GM18508 (cell line): ENCODE data around the gene RALA.

Experiments used
- ATAC-seq: cut with Tn5 transposase; IDR thresholded peaks from one replicate; pipeline ENCODE4 v1.9.1; 2021; ENCODE audit warnings: moderate number of reproducible peaks; ENCODE audit not compliant: insufficient read depth, unreplicated experiment

RALA gene, protein sequence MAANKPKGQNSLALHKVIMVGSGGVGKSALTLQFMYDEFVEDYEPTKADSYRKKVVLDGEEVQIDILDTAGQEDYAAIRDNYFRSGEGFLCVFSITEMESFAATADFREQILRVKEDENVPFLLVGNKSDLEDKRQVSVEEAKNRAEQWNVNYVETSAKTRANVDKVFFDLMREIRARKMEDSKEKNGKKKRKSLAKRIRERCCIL

GRCh38 chr7:39623047-39623731 is at the start of gene RALA:
Gene RALA, plus strand, starts transcription at chr7:39623572. Its CDS starts 63,096 bp downstream, at chr7:39686668.
- ATAC-seq = peak; percentile 71

GRCh38 chr7:39574673-39575349 is 48.6 kb upstream of the RALA start:
- no peak for ATAC-seq

GRCh38 chr7:39577229-39577874 is 46.0 kb upstream of the RALA start:
- ATAC-seq = no peak

DNA sequence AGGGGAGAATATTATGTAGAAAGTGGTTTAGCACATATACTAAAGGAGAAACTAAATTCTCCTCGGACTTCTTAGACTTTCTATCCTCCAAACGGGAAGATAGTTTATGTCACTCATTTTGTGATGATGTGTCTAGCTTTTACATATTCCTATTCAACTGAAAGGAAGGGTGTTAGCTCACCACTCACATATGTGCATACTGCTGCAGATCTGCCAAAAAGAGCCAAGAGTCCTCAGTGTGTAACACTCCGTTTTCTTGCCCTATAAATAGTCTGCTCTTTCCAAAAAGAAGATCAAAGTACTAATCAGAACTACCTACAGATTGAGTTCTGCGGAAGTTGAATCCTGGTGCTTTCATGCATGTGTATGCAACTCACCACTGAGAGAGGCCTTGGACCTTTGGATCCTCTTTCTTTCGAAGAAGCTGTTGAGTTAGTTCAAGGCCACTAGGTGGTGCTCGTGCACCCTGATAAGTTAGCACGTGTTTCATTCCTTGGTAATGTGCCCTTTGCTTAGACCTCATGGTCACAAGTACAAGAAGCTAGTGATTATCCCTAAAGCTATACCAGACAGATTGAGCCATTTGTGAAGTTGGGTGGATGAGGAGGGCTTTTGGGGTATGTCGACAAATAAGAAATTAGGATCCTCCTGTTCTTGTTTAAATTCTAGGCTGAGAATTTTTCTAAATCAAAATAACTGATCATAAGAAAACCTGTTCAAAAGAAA is 43.1 kb upstream of the RALA start:
- ATAC-seq = peak; percentile 82

- no peak for ATAC-seq
Measured at GRCh38 chr7:39582536-39582935, 40.8 kb upstream of the RALA start.

- ATAC-seq = no peak
Measured at GRCh38 chr7:39583539-39583938, 39.8 kb upstream of the RALA start.

- no peak for ATAC-seq
Measured at GRCh38 chr7:39587393-39587792, 36.0 kb upstream of the RALA start.

DNA sequence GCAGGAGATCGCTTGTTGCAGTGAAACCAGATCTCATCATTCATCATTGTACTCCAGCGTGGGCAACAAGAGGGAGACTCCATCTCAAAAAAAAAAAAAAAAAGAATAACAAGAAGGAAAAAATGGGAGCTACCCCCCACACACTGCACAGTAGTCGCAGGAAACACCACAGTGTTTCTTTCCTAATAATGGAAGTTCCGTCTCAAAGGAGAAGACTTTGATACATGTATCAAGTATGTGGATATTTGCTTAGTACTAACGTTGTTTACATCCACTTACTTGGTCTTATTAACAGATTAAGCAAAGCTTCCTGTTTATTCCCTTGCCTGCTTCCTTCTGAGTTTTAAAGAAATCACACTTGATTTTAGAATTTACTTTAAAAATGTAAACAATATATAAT is 35.0 kb upstream of the RALA start:
- ATAC-seq = no peak

- peak; percentile 89 for ATAC-seq
Measured at GRCh38 chr7:39589323-39590111, 33.9 kb upstream of the RALA start.

DNA sequence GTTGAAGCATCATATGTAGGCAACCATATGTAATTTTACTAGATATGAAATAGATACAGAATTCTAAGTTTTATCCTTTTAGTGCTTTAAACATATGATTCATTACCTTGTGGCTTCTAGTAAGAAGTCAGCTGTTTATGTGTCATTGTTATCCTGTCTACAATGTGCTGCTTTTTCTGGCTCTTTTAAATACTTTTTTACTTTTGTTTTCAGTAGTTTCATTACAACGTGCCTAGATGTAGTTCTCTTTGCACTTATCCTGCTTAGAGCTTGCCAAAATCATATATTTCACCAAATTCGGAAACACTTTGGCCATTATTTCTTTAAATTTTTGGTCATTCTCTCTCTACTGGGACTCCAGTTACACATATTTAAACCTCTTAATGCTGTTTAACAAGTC is 30.8 kb upstream of the RALA start:
- ATAC-seq = no peak

DNA sequence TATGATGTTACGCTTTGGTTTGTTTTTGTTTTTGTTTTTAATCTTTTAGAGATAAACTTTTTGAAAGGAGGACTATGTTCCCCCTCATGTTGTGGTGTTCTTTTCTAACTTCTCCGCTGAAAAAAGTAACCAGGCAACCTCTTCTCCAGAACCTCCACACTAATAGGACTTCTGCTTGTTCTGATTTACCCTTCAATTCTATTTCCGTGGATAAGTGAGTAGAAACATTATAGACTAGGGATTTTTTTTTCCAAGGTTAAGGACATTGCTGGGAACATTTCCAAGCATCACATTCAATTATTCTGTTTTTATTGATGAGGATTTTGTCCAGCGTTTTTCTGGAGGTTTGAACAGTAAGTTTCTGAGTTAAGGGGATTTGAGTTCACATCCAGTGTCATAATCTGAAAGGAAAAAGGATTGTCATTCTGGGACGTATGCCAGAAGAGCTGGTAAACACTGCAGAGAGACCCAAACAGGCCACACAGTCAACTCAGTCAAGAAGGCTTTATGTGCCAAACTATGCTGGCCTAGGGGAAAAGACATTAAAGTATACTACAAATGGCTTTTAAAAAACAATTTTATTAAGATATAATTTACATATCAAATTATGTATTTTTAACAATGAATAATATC is 28.3 kb upstream of the RALA start:
- no peak for ATAC-seq

DNA sequence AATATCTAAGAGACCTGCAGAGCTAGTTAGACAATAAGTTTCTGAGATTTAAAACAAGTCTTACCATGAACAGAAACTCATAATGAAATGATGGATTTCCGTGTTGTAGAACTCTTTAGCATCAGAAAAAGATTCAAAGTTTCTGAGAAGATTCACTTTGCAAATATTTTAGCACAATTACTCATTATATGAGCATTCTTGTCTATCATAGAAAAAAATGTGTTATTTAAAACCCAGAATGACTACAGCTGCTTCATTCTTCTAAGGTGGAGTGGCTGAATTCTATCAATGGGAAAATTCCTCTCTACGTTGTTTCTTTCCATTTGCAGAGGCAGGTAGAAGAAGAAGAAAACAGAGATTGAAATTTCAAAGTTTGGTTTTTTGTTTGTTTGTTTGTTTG is 21.0 kb upstream of the RALA start:
- no peak for ATAC-seq

DNA sequence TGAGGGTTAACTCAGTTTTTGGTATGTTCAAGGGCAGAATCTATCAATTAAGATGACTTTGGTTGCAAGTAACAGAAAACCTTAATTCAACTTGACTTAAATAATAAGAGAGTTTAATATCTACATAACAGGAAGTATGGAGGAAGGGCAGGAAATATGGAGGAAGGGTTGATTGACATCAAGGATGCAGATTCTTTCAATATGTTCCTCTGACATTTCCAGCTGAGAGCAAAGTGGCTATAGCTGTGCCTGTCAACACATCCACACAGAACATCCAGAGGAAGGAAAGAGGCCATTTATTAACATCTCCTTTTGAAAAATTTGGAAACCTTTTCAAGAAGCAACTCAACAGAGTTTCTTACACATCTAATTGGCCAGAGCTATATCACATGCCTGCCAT is 19.4 kb upstream of the RALA start:
- no peak for ATAC-seq

DNA sequence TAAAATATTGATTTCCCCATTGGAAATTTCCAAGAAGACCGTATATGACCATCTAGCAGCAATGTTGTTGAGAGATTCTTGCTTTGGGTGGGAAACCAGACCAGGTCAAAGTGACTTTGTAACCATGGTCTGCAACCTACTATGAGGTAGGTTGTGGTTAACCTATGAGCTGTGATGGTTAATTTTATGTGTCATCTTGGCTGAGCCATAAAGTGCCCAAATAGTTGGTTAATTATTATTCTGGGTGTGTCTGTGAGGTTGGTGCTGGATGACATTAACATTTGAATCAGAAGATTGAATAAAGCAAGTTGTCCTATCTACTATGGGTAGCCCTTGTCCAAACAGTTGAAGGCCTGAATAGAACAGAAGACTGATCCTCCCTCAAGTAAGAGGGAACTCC is 18.3 kb upstream of the RALA start:
- ATAC-seq = peak; percentile 70

- ATAC-seq = no peak
Measured at GRCh38 chr7:39606352-39606751, 17.0 kb upstream of the RALA start.

GRCh38 chr7:39606941-39607340 is 16.4 kb upstream of the RALA start:
- ATAC-seq = no peak

DNA sequence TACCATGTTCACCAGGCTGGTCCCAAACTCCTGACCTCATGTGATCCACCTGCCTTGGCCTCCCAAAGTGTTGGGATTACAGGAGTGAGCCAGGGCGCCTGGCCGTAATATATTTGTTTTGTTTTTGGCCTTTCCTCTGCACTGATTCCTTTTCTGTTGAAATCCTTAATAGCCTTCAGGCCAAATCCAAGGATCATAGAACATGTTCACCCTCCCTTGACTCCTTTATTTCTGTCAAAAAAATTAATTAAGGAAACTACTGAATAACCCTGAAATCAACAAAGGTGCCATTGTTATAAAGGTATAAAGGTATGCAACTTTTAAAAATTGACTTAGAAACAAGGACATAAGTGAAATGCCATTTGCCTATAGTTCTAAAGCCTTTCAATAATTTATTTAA is 15.5 kb upstream of the RALA start:
- ATAC-seq = no peak

- no peak for ATAC-seq
Measured at GRCh38 chr7:39608278-39608677, 15.1 kb upstream of the RALA start.
